NOMO-1 treated with dmso at 0.1 percent for 144 hours (cell line): ENCODE data around the gene VSTM2A.
"Not testable (repeated sequence)": the region's sequence is repeated elsewhere in the genome, so short reads cannot be mapped to it uniquely, and the experiment has no call there.

Experiments
- DNase-seq: peaks from one replicate; lab custom pipeline; 2025; ENCODE audit not compliant: unreplicated experiment; lab: John Stamatoyannopoulos, UW

VSTM2A gene

GRCh38 chr7:54541669-54542625 lies at the start of gene VSTM2A:
VSTM2A (plus strand) TSS chr7:54542375; CDS start chr7:54542731, 356 bp downstream.
- DNase-seq, result no peak

GRCh38 chr7:54504531-54504930 lies 37.6 kb upstream of the VSTM2A start:
- DNase-seq, result not testable (repeated sequence)

GRCh38 chr7:54529568-54529967 lies 12.6 kb upstream of the VSTM2A start:
- DNase-seq, result no peak

GRCh38 chr7:54538122-54538521 lies 4.1 kb upstream of the VSTM2A start:
- no peak for DNase-seq

- DNase-seq, result no peak
These were observed 895 bp downstream of the VSTM2A start for GRCh38 chr7:54543051-54543488.

- no peak for DNase-seq
These were observed 2.0 kb downstream of the VSTM2A start for GRCh38 chr7:54544149-54544526.

- no peak for DNase-seq
These were observed 2.5 kb downstream of the VSTM2A start for GRCh38 chr7:54544527-54545240.

- no peak for DNase-seq
These were observed 3.0 kb downstream of the VSTM2A start for GRCh38 chr7:54545241-54545563.

- DNase-seq, result no peak
These were observed 4.2 kb downstream of the VSTM2A start for GRCh38 chr7:54546081-54546985.

GRCh38 chr7:54546986-54547314 lies 4.8 kb downstream of the VSTM2A start:
- DNase-seq, result no peak

GRCh38 chr7:54550471-54550870 lies 8.3 kb downstream of the VSTM2A start:
- DNase-seq, result no peak

GRCh38 chr7:54556121-54556520 lies 13.9 kb downstream of the VSTM2A start:
- DNase-seq, result no peak

GRCh38 chr7:54559401-54559800 lies 17.2 kb downstream of the VSTM2A start:
- no peak for DNase-seq

GRCh38 chr7:54560198-54560597 lies 18.0 kb downstream of the VSTM2A start:
- DNase-seq, result no peak

- no peak for DNase-seq
These were observed 18.5 kb downstream of the VSTM2A start for GRCh38 chr7:54560723-54561122.

- DNase-seq, result no peak
These were observed 21.2 kb downstream of the VSTM2A start for GRCh38 chr7:54563329-54563916.

- DNase-seq, result no peak
These were observed 23.3 kb downstream of the VSTM2A start for GRCh38 chr7:54565432-54565831.

- no peak for DNase-seq
These were observed 39.3 kb downstream of the VSTM2A start for GRCh38 chr7:54581511-54581910.

GRCh38 chr7:54591404-54592386 lies 49.5 kb downstream of the VSTM2A start:
- DNase-seq, result no peak

GRCh38 chr7:54596747-54597146 lies 54.6 kb downstream of the VSTM2A start:
- DNase-seq, result no peak
